GM12892 (cell line): ENCODE results near the gene SH3D21.
A peak's percentile ranks its signal among the peaks of the same experiment; 100 is the strongest.

Experiments
- DNase-seq: peaks from one replicate; pipeline ENCODE4 v3.0.0; 2011; ENCODE audit not compliant: insufficient read length
- FAIRE-seq: peaks from 2 replicates; lab custom pipeline; 2011; peaks lifted over from hg19 to GRCh38; lab: Jason Lieb, UNC
- POLR2A ChIP-seq: IDR thresholded peaks from 2 replicates; pipeline ENCODE4 v1.6.1; 2011; ENCODE audit warnings: low read depth, low read length, control low read depth
- POLR2AphosphoS5 ChIP-seq: IDR thresholded peaks from 2 replicates; pipeline ENCODE4 v1.6.1; 2011; ENCODE audit warnings: low read depth, low read length, control low read depth
- TAF1 ChIP-seq: IDR thresholded peaks from 2 replicates; pipeline ENCODE4 v1.6.1; 2011; ENCODE audit warnings: low read depth, mild to moderate bottlenecking, control low read depth, low read length, borderline replicate concordance

SH3D21 gene

GRCh38 chr1:36304970-36305914 lies 926 bp upstream of the SH3D21 start:
- no peak for DNase-seq
- no peak for TF ChIP-seq POLR2AphosphoS5
- peak; percentile 56 for FAIRE-seq

- no peak for DNase-seq
- no peak for FAIRE-seq
- 0 out of 2 replicates have a peak, but pooled peaks have one; percentile 33 for TF ChIP-seq POLR2AphosphoS5
- TF ChIP-seq POLR2A: no peak
Measured at GRCh38 chr1:36305915-36306209, 306 bp upstream of the SH3D21 start.

- FAIRE-seq (peak; percentile 99), DNase-seq (peak; percentile 98)
- TF ChIP-seq TAF1 (peak; percentile 63; the same call in 1 of the 2 replicates), POLR2AphosphoS5 (peak; percentile 94), POLR2A (peak; percentile 98)
Measured at GRCh38 chr1:36306902-36307456, 811 bp downstream of the SH3D21 start.

GRCh38 chr1:36307601-36308330 lies 1.6 kb downstream of the SH3D21 start:
- TF ChIP-seq TAF1 (no peak), POLR2A (no peak), POLR2AphosphoS5 (no peak)
- DNase-seq: no peak
- peak; percentile 57 for FAIRE-seq

GRCh38 chr1:36309397-36309796 lies 3.2 kb downstream of the SH3D21 start:
- no peak for FAIRE-seq
- no peak for TF ChIP-seq POLR2A
- no peak for TF ChIP-seq POLR2AphosphoS5
- TF ChIP-seq TAF1: no peak

GRCh38 chr1:36320291-36320761 lies 14.2 kb downstream of the SH3D21 start:
- FAIRE-seq (no peak), DNase-seq (no peak)
- TF ChIP-seq TAF1 (no peak), POLR2A (no peak), POLR2AphosphoS5 (no peak)

More at GRCh38 chr1:36309397-36309796, 3.2 kb downstream of the SH3D21 start:
- DNase-seq: no peak

GRCh38 chr1:36320767-36321118 lies 14.6 kb downstream of the SH3D21 start:
- no peak for TF ChIP-seq TAF1
- TF ChIP-seq POLR2A: no peak
- no peak for TF ChIP-seq POLR2AphosphoS5
- DNase-seq (no peak), FAIRE-seq (no peak)

- FAIRE-seq (peak; percentile 81), DNase-seq (peak; percentile 49)
- no peak for TF ChIP-seq POLR2A
- TF ChIP-seq TAF1: no peak
- no peak for TF ChIP-seq POLR2AphosphoS5
Measured at GRCh38 chr1:36321119-36321951, 15.2 kb downstream of the SH3D21 start.

GRCh38 chr1:36322041-36322785 lies 16.0 kb downstream of the SH3D21 start:
- no peak for TF ChIP-seq POLR2A
- TF ChIP-seq POLR2AphosphoS5: no peak
- TF ChIP-seq TAF1: no peak
- FAIRE-seq: no peak
- DNase-seq: no peak
